ENCODE results near the gene NOTUM.
"Not testable (repeated sequence)": the region's sequence is repeated elsewhere in the genome, so short reads cannot be mapped to it uniquely, and the experiment has no call there.

GRCh38 chr17:81918333-81918669, 42.7 kb downstream of the NOTUM start:
- TF ChIP-seq CTCF (conservative IDR thresholded peaks at IDR 0.05; ENCODE audit: low read depth, low read length); EZH2 (IDR thresholded peaks at IDR 0.05; ENCODE audit: low read length, unreplicated experiment); EZH2phosphoT487 (IDR thresholded peaks at IDR 0.05; ENCODE audit: borderline replicate concordance, low read length): not testable (repeated sequence)
